C4-2B (cell line): Measurements from ENCODE around the gene NUP210.

Experiments
- ZFX ChIP-seq: fragments of 450-650 bp; IDR thresholded peaks from 2 replicates; pipeline ENCODE4 v1.6.1; 2017
- TF ChIP-seq, protein P1 (sequence below): fragments of 450-650 bp; conservative IDR thresholded peaks from 2 replicates; pipeline ENCODE4 v1.5.1; 2017; ENCODE audit warnings: mild to moderate bottlenecking

DNA sequence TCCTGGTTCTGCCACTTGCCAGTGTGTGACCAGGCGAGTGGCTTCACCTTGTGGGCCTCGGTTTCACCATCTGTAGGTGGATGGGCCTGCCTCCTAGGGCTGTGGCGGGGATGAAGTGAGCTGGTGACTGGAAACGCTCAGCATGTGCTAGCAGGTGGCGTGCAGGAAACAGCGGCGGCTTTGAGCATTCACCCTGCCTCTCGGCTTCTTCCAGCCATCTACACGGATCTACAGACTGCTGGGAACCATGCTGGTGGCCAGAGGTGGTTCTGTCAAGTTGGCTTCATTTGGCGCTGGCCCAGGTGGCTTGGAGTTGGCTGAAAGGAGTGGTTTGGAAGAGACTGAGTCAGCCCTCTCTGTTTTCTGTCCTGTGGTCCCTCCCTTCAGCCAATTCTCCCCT, 106.3 kb downstream of the NUP210 start:
- TF ChIP-seq, protein P1, sequence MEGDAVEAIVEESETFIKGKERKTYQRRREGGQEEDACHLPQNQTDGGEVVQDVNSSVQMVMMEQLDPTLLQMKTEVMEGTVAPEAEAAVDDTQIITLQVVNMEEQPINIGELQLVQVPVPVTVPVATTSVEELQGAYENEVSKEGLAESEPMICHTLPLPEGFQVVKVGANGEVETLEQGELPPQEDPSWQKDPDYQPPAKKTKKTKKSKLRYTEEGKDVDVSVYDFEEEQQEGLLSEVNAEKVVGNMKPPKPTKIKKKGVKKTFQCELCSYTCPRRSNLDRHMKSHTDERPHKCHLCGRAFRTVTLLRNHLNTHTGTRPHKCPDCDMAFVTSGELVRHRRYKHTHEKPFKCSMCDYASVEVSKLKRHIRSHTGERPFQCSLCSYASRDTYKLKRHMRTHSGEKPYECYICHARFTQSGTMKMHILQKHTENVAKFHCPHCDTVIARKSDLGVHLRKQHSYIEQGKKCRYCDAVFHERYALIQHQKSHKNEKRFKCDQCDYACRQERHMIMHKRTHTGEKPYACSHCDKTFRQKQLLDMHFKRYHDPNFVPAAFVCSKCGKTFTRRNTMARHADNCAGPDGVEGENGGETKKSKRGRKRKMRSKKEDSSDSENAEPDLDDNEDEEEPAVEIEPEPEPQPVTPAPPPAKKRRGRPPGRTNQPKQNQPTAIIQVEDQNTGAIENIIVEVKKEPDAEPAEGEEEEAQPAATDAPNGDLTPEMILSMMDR: no peak
- TF ChIP-seq ZFX: no peak
